Fibroblast of peridontal ligament (primary cell): Measurements from ENCODE around the gene AFG1L.

Experiments used
- DNase-seq: peaks from one replicate; pipeline ENCODE4 v3.0.0-alpha.2; 2010; ENCODE audit errors: extremely low read depth

Gene AFG1L

DNA sequence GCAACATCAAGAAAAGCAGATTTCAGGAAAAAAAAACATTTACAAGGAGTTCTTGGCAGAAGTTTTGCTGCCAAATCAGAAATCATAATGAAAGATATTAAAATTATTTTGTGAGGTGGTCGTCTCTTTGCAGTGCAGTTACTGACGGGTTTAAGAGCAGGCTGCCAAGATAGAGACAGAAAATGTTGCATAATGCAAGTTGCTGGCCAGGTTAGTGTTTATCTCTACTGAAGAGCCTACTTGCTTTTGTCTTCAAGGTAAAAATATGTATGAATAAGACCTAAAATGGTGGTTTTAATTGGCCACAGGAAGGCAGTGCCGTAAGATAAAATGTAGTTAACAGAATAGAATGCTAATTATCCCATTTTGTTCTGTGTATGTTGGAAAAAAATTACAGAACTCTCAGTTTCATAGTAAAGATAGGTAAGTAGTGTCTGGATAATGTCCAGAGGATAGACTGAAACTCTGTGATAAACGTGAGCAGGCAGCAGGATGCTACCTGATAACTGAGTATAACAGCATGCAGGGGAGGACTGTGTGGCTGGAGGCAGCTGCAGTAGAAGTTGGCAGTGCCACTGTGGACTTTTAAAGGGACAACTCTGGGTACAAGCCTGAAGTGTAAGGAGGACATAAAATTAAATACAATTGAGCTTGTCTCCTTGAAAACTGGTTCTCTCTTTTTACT, 279.7 kb downstream of the AFG1L start:
- DNase-seq: no peak
